DMS 273 treated with DMSO at 0.1 percent for 48 hours (cell line): ENCODE measurements around the gene OR2S2.
"Not testable (repeated sequence)": the region's sequence is repeated elsewhere in the genome, so short reads cannot be mapped to it uniquely, and the experiment has no call there.

Source experiments
- DNase-seq: peaks from one replicate; lab custom pipeline; 2025; lab: John Stamatoyannopoulos, UW

OR2S2 gene

DNA sequence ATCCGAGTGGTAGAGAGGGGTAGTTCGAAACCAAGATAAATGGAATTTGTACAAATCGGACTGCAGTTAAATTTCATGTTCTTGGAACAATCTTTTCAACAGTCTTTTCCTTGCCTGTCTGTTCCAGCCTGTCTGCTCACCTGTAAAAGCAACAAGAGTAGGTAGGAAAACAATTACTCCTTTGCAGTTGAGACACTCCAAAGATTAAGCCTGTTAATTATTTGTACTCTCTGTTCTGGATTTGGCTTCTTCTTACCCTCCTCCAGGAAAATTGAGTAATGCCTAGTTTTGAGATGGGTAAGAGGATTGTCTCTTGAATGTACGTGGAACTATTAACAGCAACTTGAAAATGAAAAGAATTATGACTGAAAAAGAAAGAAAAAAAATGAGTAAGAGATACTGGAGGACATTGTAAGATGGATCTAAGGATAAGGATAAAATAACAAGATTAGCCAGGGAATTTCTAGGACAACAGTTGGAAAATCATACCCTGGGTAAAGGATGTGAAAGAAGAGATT is 24.3 kb downstream of the OR2S2 start:
- no peak for DNase-seq

- no peak for DNase-seq
Measured at GRCh38 chr9:35932735-35933134, 25.2 kb downstream of the OR2S2 start.

DNA sequence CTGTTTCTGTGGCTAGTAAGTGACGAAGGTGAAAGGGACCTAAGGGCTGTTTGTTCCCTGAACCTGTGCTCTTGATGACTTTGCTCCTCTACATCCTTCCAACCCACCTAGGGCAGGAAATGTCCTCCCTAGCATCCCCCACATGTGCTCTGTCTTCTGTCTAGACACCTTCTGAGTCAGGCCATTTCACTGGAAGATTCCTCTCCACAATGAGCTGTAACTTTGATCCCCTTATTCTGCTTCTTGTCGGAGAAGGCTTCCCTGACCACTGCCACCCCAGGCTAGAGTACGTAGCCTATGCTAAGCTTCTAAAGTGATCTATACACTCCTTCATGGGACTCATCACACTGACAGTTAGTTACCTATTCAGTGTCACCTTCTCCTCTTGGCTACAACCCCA is 27.0 kb downstream of the OR2S2 start:
- DNase-seq, result no peak

GRCh38 chr9:35930521-35930920 is 27.4 kb downstream of the OR2S2 start:
- no peak for DNase-seq

DNA sequence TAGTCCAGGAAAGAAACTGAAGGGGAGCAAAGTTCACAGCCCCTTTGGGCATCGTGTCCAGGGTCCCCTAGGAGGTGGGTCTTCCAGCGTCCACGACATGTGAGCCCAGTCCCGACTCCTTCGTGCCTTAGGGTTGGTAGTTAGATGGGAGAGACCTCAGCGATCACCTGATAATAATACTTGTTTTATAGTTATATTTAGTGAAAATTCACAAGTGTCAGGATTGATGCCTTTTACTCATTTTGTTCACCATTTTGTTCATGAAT is 28.6 kb downstream of the OR2S2 start:
- DNase-seq, result no peak

DNA sequence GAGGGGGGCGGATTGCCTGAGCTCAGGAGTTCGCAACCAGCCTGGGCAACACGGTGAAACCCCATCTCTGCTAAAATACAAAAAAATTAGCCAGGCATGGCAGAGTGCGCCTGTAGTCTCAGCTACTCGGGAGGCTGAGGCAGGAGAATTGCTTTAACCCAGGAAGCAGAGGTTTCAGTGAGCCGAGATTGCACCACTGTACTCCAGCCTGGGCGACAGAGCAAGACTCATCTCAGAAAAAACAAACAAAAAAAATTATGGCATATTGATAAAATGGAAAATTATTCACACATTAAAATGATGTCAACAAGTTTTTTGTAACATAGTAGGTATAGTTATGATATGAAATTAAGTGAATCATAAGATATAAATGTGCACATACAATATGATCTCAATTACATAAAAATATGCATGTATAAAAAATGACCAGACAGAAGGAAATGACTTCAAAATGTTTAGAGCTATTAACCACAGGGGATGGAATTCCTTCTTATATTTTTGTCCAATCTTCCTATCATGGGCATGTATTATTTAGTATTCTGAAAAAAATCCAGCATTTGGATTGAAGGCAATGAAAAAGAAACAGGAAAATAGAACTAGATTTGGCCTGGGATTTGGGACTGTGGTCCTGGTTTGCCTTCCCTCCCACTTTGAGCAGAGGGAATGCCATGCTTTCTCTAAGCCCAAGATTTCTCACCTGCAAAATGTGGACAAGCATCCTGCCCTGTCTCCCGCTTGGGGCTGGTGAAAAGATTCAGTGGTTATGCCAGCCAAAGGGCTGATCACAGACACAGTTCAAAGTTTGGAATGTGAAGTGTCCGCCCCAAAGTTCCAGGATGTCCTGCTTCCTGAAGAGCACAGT is 29.1 kb downstream of the OR2S2 start:
- DNase-seq, result no peak

DNA sequence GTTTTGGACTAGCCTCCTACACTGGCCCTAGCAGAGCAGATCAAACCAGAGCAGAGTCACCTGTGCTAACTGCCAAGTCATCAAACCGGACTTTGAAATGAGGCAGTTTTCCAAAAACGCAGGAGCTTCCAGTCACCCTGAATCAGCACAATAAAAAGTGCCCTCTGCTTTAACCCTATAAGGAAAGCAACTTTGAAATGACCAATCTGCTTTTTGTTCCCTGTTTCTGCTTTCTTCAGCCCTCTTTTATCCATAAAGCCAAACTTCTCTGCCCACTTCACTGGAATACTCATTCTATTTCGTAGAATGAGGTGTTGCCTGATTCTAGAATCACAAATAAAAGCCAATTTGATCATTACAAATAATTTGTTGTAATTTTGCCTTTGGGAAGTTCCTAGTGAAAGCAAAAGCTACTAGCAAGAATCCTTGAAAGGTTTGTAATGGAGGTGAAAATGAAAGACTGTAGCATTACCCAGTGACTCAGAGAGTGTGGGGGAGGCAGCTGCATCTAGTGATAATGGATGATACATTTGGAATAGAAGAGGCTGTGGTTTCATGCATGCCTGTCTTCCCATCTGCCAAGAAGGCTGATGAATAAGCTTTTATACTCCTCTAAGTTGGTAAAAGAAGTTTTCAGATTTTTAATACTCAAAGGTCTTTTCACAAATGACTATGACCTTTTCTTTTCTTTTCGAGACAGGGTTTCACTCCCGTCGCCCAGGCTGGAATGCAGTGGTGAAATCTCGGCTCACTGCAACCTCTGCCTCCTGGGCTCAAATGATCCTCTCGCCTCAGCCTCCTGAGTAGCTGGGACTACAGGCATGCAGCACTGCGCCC is 33.8 kb downstream of the OR2S2 start:
- no peak for DNase-seq

DNA sequence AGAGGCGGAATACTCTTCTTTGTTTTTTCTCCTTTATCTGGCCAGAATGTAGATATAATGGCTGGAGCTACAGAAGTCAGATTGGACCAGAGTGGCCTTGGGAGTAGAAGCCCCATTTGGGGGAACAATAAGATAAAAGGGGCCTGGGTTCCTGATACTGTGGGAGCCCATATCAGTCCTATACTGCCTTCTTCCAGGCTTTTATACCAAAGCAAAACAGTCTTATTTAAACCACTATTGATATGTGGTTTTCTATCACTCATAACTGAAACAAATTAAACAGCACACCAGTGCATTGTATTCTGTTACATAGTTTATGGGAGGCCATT is 34.4 kb downstream of the OR2S2 start:
- DNase-seq, result no peak

GRCh38 chr9:35920051-35920620 is 37.8 kb downstream of the OR2S2 start:
- DNase-seq, result no peak

DNA sequence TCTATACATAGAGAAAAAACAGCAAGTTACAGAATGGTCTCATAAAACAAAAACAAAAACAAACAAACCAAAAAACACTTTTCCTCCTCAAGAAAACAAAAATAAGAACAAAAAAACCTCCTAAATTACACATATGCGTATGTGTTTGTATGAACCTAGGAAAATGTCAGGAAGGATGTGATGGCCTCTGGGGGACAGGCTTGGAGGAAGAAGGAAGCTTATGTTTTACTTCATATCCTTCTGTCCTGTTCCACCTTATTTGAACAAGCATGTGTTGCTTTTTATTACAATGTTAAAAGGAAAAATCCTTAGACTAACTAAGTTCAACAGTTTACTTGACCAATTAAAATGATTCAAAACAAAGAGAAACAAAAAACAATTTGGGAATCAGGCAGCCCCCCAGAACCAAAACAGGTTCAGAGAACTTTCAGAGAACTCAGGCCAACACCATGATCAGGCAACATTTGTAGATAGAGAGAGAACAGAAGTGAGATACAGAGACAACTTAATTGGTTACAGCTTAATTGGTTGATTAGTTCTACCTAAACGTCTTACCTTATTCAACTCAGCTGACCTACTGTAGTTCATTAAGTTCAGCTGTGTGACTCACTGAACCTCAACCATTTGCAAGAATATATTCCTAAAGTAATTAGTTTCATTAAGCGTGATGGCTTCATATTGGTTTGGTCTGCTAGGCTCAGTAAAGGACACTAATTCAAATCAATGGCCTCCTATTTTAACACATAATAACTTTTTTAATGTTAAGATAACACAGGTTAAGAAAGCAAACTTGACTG is 38.5 kb downstream of the OR2S2 start:
- no peak for DNase-seq

DNA sequence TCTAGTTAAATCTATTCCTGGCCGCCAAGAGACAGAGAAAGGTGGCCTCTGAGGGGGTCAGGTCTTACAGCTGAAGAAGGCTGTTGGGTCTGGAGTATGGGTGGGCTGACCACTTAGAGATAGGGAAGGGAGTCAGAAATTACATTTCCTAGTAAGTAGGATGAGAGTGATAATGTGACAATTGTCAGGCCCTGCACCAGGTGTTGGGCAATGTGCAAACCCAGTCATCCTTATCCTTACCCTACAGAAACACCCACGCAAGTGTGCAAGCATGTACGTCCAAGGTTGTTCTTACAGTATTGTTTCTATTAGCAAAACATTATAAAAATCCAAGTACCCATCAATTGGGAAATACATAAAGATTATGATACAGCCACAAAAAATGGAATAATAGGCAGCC is 39.2 kb downstream of the OR2S2 start:
- DNase-seq, result no peak

- DNase-seq, result no peak
Measured at GRCh38 chr9:35917261-35917660, 40.7 kb downstream of the OR2S2 start.

GRCh38 chr9:35915681-35916294 is 42.2 kb downstream of the OR2S2 start:
- DNase-seq, result no peak

- no peak for DNase-seq
Measured at GRCh38 chr9:35914301-35914807, 43.6 kb downstream of the OR2S2 start.

GRCh38 chr9:35913429-35913828 is 44.5 kb downstream of the OR2S2 start:
- DNase-seq, result not testable (repeated sequence)

GRCh38 chr9:35912791-35913400 is 45.1 kb downstream of the OR2S2 start:
- no peak for DNase-seq

DNA sequence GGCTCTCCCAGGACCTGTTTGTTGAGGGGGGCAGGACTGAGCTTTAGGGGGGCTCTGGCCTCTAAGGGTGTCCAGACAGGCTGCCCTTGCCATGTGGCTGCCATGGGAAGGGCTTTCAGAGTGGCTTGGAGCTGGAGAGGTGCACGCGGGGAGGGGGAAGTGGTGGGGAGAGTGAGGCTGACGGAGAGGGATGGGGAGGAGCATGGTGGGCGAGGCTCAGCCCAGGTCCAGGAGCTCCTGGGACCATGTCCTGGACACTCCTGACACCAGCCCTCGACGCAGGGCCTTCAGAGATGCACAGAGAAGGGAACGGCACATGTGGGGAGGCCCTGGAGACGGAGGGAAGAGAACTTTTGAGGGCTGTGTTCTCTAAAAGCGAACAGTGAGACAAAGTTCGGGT is 46.3 kb downstream of the OR2S2 start:
- DNase-seq, result no peak

DNA sequence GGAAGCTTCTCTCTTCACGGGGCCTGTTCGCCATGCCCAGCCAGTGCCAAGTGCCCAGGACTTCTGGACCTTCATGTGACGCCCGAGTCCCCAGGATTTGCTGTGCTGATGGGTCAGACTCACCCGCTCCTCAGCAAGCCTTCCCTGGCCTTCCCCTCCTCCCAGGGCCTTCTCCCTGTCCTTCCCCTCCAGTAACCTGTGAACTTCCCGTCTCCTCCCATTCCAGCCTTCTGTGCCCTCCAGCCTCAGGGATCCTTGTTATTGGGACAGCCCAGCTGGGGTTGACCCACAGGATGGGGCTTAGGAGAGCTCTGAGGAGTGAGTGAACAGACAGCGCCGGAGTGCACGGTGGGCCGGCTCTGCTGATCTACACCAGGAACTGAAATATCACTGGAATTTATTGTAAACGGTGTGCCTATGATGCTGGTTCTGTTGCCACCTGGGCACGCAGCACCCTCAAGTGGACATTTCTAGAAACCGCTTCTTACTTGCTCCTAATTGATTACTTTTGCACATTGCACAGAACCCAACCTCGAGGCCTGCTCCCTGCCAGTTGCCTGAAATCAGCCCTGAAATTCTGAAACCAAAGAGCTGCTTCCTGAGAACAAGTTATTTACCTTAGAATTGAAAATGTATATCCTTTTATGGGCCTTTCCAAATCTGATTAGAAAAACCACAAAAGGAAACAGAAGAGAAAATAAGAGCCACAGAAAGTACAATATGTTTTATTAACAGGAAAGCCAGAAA is 47.2 kb downstream of the OR2S2 start:
- DNase-seq, result peak; percentile 53

GRCh38 chr9:35909687-35910612 is 48.0 kb downstream of the OR2S2 start:
- DNase-seq, result no peak
